GM06990 (cell line): Measurements from ENCODE around the gene CALU.

Experiments used
- DNase-seq: peaks from one replicate; pipeline ENCODE4 v3.0.0-alpha.2; 2011; ENCODE audit not compliant: insufficient read length; ENCODE audit errors: extremely low read depth
- H3K27me3 ChIP-seq: replicated peaks from 2 replicates; pipeline ENCODE4 v1.6.0; 2011; ENCODE audit warnings: low read length; ENCODE audit not compliant: control insufficient read depth, insufficient read depth
- H3K36me3 ChIP-seq: 2 replicates; pipeline ENCODE4 v1.5.1; 2011; ENCODE audit warnings: low read length; ENCODE audit not compliant: control insufficient read depth, insufficient read depth
- H3K4me3 ChIP-seq: replicated peaks from 2 replicates; pipeline ENCODE4 v1.5.1; 2011; ENCODE audit warnings: low read depth, mild to moderate bottlenecking, control low read depth, low read length
- CTCF ChIP-seq: IDR thresholded peaks from 2 replicates; pipeline ENCODE4 v1.5.1; 2011; ENCODE audit warnings: low read length, control low read depth, mild to moderate bottlenecking, inconsistent platforms; ENCODE audit not compliant: insufficient read depth, poor library complexity, severe bottlenecking

Gene CALU

DNA sequence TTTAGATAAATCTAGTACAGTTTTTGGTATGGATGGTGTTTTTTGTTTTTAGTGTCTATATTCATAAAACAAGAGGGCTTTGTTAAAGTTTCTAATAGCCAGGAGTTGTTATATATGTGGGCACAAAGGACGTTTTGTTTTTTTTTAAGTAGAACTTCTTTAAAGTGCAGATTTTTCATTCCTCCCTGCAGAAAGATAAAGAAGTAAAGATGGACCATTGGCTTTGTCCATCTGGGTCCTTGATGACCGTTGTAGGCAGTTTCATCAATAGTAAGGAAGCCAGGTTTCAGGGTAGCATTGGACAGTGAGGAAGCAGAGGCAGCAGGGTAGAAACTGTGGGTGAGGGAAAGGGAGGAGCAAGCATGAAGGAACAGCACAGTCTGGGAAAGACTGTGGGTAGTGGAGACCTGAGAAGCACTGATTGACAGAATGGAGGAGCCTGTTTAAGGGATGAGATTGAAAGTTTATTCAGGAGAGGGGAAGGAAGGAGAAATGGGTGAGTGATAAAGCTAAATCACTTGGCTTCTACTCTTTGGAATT is 5.3 kb downstream of the CALU start:
- no peak for TF ChIP-seq CTCF
- Histone ChIP-seq H3K4me3 (no peak overlapping the region), H3K36me3 (peaks cover 4% of the 10 kb centered on the region), H3K27me3 (no peaks in the 10 kb centered on the region)
- no peak for DNase-seq

GRCh38 chr7:128745706-128746105 is 6.5 kb downstream of the CALU start:
- Histone ChIP-seq H3K27me3 (no peaks in the 10 kb centered on the region), H3K36me3 (peaks cover 4% of the 10 kb centered on the region), H3K4me3 (no peak overlapping the region)
- TF ChIP-seq CTCF, result no peak
- no peak for DNase-seq

- H3K36me3 ChIP-seq, result peaks cover 4% of the 10 kb centered on the region
- H3K27me3 ChIP-seq, result no peaks in the 10 kb centered on the region
- TF ChIP-seq CTCF, result no peak
- no peak for DNase-seq
- no peak overlapping the region for H3K4me3 ChIP-seq
Measured at GRCh38 chr7:128747327-128748079, 8.3 kb downstream of the CALU start.

DNA sequence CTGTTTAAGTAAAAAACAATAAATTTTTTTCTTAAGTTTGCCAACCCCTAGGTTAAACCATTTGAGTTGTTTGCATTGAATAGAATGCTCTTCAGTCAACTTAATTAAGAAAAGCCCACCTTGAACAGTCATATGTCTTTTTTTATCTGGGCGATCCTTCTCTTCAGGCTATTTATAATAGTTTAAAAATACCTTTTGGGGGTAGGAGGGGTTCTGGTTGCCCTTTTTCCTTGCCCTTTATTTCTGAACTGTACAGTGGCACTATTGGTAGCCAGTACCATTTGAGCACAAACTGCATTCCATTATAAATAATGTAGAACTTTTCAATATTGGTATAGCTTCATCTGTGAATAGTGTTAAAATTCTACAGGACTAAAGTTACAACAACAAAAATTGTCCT is 13.1 kb downstream of the CALU start:
- no peak for DNase-seq
- no peak overlapping the region for H3K4me3 ChIP-seq
- no peak for TF ChIP-seq CTCF
- H3K27me3 ChIP-seq, result no peaks in the 10 kb centered on the region
- H3K36me3 ChIP-seq, result peaks cover 12% of the 10 kb centered on the region

DNA sequence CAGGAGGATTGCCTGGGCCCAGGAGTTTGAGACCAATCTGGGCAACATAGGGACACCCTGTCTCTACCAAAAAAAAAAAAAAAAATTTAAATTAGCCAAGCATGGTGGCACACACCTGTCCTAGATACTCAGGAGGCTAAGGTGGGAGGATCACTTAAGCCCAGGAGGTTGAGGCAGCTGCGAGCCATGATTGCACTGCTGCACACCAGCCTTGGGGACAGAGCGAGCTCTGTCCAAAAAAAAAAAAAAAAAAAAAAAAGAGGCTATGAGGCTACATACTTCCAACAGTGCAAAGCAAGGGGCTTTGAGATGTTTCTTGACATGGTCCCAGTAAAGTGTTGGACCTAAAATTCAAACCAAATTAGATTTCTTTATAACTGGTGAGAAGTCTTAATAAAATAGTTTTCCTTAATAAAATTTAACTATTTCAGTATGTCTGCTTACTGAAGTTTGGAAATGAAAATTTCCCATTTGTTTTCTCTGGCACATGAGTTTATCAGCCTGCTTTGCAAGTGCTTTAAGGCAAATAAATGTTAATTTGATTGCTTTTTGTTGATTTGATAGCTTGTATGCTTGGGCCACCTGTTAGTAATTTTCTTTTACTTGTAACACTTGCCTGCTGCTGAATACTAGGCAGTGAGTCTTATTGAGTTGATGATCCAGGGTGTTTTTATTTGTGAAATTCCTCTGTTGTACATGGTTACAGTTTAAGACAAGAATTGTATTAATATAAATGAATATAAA is 16.1 kb downstream of the CALU start:
- Histone ChIP-seq H3K27me3 (no peaks in the 10 kb centered on the region), H3K36me3 (peaks cover 15% of the 10 kb centered on the region), H3K4me3 (no peak overlapping the region)
- DNase-seq, result no peak
- TF ChIP-seq CTCF, result no peak
